Measurements from ENCODE around the gene HDGFL3. TPM values are rescaled to one million over a fixed set of nuclear protein-coding genes. Genes with fewer than 3 reads are reported as not detected.
A peak's percentile ranks its signal among the peaks of the same experiment; 100 is the strongest.
"Not testable (repeated sequence)": the region's sequence is repeated elsewhere in the genome, so short reads cannot be mapped to it uniquely, and the experiment has no call there.

The HDGFL3 gene
- polyA plus RNA-seq: 10 to 100 TPM in 2 of 3 donors, 1 to 10 TPM in 1; 6.8 to 21.6 (median 10.6) TPM

DNA sequence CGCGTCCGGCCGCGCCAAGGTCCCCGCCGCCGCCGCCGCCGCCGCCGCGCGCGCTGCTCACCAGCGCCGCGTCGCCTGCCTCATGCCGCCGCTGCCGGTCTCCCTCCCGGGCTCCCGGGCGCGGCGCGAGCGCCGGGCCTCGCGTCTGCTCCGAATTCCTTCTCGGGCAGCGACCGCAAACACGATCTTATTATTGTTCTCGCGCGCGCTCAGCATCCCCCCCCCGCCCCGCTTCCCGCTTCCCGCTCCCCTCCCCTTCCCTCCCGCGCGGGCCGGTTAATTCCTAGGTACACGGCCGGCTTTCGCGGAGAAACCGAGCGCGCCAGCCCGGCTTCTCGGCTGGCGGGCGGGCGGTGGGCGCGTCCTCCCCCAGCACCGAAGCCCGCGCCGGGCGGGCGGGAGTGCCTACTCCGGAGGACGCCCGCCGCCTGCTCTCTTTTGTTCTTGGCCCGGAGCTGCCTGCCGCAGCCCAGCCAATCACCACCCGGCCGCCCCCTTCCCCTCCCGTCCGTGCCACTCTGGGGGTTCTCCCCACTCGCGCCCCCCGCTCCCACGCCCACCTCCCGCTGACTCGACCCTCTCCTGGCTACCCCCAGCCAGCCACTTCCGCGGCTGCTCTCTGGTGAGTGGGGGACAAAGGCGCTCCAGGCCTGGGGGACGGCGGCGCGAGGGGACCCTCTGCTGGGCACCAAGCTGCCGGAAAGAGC is at the start of gene HDGFL3:
Gene HDGFL3 (minus strand): TSS at position 164 of the 707 bp plus-strand sequence. CDS start 409 bp downstream, outside the sequence.
- peak within 1 kb of the TSS; percentile 72 to 92 (median 86) for H3K27ac Mint-ChIP-seq
- H3K27me3 Mint-ChIP-seq (ENCODE audit: low read depth in 3 of 3): peaks cover 0 to 6% (median 5%) of the 10 kb centered on the region in 3 donors
- peaks cover 0 to 3% (median 0%) of the 10 kb centered on the region in 3 donors for H3K36me3 Mint-ChIP-seq
- H3K9me3 Mint-ChIP-seq: no peaks in the 10 kb centered on the region
- DNase-seq: peak; percentile 35 to 46 (median 43)
- peaks cover 9 to 10% of the 10 kb centered on the region in 2 donors for H3K4me1 Mint-ChIP-seq
- peak within 1 kb of the TSS; percentile 94 to 98 (median 95) for H3K4me3 Mint-ChIP-seq

DNA sequence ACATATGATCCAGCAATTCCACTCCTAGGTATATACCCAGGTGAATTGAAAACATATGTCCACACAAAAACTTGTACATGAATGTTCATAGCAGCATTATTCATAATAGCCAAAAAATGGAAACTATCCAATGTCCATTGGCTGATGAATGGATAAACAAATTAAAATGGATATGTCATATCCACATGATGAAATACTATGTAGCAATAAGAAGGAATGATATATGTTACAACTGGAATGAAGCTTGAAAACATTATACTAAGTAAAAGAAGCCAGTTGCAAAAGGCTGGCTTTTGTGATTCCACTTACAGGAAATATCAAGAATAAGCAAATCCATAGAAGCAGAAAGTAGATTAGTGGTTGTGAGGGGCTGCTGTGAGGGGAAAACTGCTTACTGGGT is 43.2 kb upstream of the HDGFL3 start:
- DNase-seq: no peak
- Mint-ChIP-seq H3K27me3 (ENCODE audit: low read depth in 3 of 3) (peaks cover 2 to 15% (median 7%) of the 10 kb centered on the region in 3 donors), H3K4me3 (no peak overlapping the region), H3K9me3 (no peaks in the 10 kb centered on the region), H3K36me3 (no peaks in the 10 kb centered on the region), H3K27ac (no peak overlapping the region), H3K4me1 (no peaks in the 10 kb centered on the region)

DNA sequence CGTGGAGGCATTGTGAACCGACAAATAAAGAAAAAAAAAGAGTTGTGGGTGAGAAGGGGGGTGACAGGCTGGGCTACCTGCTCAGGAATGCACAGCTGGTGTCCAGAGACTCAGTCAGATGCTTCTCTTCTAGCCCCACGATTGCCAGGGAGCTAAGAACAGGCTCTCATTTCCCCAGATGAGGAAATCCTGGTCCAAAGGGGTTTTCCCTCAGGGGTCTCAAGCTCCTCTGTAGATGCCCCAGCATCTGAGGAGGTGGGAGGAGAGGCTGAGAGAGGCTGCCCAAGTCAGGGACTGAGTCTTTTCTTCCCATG is 41.4 kb upstream of the HDGFL3 start:
- H3K27me3 Mint-ChIP-seq (ENCODE audit: low read depth in 3 of 3): peaks cover 2 to 15% (median 7%) of the 10 kb centered on the region in 3 donors
- DNase-seq: no peak
- H3K4me3 Mint-ChIP-seq: no peak overlapping the region
- no peaks in the 10 kb centered on the region for H3K36me3 Mint-ChIP-seq
- H3K9me3 Mint-ChIP-seq: no peaks in the 10 kb centered on the region
- no peak overlapping the region for H3K27ac Mint-ChIP-seq
- H3K4me1 Mint-ChIP-seq: no peaks in the 10 kb centered on the region

DNA sequence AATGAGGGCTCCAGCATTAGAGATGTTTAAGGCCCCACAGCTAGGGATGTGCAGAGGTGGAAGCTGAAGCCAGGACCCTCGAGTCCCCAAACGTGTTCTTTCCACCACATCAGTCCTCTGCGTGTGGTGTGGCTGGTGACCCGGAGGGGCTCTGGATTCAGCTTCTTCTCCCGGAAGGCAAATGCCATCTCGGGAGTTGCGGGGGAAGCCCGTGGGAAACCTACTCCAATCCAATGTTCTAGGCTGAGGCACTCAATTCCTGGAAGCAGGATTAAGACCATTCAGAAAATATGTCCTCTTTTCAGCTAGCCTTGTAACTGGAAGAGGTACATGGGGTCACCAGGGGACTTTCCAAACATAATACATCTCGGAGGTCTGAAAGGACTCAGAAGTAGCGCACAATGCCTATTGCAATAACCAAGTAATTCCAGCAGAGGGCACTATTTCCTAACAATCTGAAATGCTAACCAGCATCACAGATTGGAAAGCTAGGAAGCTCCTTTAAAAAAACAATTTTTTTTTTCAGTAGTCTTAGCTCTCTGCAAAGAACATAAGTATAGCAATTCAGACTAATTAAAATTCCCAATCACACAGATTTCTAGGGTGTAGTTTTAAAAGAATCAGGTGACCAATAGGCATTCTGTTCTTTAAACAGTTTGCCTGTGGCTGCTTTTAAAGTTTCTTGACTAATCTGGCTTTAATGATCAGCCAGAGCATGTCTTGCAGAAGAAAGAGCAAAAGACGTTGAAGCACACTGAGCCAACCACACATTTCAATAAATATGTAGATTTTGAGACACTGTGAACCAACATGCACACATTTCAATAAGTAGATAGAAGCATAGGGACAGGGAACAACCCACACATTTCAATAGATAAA is 40.8 kb upstream of the HDGFL3 start:
- H3K27ac Mint-ChIP-seq: no peak overlapping the region
- no peak overlapping the region for H3K4me3 Mint-ChIP-seq
- DNase-seq: peak; percentile 13 to 44 (median 32)
- no peaks in the 10 kb centered on the region for H3K36me3 Mint-ChIP-seq
- no peaks in the 10 kb centered on the region for H3K9me3 Mint-ChIP-seq
- H3K27me3 Mint-ChIP-seq (ENCODE audit: low read depth in 3 of 3): peaks cover 2 to 15% (median 7%) of the 10 kb centered on the region in 3 donors
- no peaks in the 10 kb centered on the region for H3K4me1 Mint-ChIP-seq

DNA sequence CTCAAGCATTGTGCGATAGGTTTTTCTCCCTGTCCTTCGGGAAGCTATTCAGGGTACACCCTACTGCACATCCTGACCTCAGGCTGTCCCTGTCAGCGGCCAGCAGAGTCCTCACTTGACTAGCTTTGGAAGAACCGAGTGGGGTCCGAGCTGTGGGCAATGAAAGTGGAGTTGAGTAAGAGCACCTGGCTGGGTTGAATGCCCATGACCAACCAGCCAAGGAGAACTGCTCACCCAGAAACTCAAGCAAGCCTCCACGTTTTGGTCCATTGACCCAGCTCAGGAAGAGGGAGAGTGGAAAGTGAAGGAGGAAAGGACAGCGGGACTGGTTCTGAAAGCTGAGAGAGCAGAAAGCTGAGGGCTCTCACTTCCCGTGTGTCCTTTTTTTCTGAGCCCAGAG is 36.0 kb upstream of the HDGFL3 start:
- H3K27me3 Mint-ChIP-seq (ENCODE audit: low read depth in 3 of 3): peaks cover 2 to 13% (median 2%) of the 10 kb centered on the region in 3 donors
- no peak for DNase-seq
- H3K4me1 Mint-ChIP-seq: no peaks in the 10 kb centered on the region
- H3K9me3 Mint-ChIP-seq: peaks cover 0 to under 1% (median 0%) of the 10 kb centered on the region in 6 donors
- no peak overlapping the region for H3K27ac Mint-ChIP-seq
- H3K4me3 Mint-ChIP-seq: no peak overlapping the region
- H3K36me3 Mint-ChIP-seq: no peaks in the 10 kb centered on the region

DNA sequence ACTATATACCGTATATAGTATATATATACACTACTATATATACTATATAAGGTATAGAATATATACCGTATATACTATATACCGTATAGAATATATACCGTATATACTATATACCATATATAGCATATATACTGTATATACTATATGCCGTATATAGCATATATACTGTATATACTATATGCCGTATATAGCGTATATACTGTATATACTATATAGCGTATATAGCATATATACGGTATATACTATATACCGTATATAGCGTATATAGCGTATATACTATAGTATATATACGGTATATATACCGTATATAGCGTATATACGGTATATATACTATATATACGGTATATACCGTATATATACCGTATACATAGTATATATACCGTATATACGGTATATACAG is 22.6 kb upstream of the HDGFL3 start:
- Mint-ChIP-seq H3K9me3 (no peaks in the 10 kb centered on the region), H3K4me3 (no peak overlapping the region), H3K27ac (no peak overlapping the region), H3K4me1 (no peaks in the 10 kb centered on the region), H3K36me3 (no peaks in the 10 kb centered on the region), H3K27me3 (ENCODE audit: low read depth in 3 of 3) (peaks cover 2 to 14% (median 3%) of the 10 kb centered on the region in 3 donors)
- DNase-seq: no peak

DNA sequence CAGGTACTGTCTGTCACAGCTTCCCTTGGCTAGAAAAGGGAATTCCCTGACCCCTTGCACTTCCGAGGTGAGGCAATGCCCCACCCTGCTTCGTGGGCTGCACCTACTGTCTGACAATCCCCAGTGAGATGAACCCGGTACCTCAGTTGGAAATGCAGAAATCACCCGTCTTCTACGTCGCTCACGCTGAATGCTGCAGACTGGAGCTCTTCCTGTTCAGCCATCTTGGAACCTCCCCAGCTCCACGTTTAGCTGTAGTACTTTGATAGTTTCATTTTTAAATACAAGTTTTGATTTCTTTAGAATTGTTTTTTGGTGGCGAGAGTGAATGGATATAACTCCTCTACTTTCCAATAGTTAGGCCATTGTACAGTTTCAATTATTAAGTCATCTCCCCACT is 17.8 kb upstream of the HDGFL3 start:
- no peak for DNase-seq
- H3K9me3 Mint-ChIP-seq: peaks cover 0 to 2% (median 0%) of the 10 kb centered on the region in 6 donors
- H3K27me3 Mint-ChIP-seq (ENCODE audit: low read depth in 3 of 3): peaks cover 2 to 9% (median 6%) of the 10 kb centered on the region in 3 donors
- H3K27ac Mint-ChIP-seq: no peak overlapping the region
- H3K36me3 Mint-ChIP-seq: no peaks in the 10 kb centered on the region
- H3K4me1 Mint-ChIP-seq: no peaks in the 10 kb centered on the region
- no peak overlapping the region for H3K4me3 Mint-ChIP-seq

DNA sequence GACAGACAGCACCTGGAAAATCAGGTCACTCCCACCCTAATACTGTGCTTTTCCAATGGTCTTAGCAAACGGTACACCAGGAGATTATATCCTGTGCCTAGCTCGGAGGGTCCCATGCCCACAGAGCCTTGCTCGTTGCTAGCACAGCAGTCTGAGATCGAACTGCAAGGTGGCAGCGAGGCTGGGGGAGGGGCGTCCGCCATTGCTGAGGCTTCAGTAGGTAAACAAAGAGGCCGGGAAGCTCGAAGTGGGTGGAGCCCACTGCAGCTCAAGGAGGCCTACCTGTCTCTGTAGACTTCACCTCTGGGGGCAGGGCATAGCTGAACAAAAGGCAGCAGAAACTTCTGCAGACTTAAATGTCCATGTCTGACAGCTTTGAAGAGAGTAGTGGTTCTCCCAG is 14.2 kb upstream of the HDGFL3 start:
- not testable (repeated sequence) for H3K4me3 Mint-ChIP-seq; H3K36me3 Mint-ChIP-seq; H3K4me1 Mint-ChIP-seq; DNase-seq; H3K9me3 Mint-ChIP-seq; H3K27me3 Mint-ChIP-seq (ENCODE audit: low read depth in 3 of 3); H3K27ac Mint-ChIP-seq

DNA sequence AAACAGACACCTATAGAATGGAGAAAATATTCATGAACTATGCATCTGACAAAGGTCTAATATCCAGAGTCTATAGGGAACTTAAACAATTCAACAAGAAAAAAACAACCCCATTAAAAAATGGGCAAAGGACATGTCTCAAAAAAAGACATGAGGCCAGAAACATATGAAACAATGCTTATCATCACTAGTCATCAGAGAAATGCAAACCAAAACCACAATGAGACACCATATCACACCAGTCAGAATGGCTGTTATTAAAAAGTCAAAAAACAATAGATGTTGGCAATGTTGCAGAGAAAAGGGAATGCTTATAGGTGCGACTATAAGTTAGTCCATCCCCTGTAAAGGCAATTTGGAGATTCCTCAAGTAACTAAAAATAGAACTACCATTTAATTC is 11.4 kb upstream of the HDGFL3 start:
- no peak for DNase-seq
- Mint-ChIP-seq H3K27me3 (ENCODE audit: low read depth in 3 of 3) (peaks cover 4 to 8% (median 5%) of the 10 kb centered on the region in 3 donors), H3K36me3 (peaks cover 0 to 3% (median 0%) of the 10 kb centered on the region in 3 donors), H3K9me3 (peaks cover 0 to 3% (median 0%) of the 10 kb centered on the region in 6 donors), H3K4me3 (no peak overlapping the region), H3K27ac (no peak overlapping the region), H3K4me1 (no peaks in the 10 kb centered on the region)

DNA sequence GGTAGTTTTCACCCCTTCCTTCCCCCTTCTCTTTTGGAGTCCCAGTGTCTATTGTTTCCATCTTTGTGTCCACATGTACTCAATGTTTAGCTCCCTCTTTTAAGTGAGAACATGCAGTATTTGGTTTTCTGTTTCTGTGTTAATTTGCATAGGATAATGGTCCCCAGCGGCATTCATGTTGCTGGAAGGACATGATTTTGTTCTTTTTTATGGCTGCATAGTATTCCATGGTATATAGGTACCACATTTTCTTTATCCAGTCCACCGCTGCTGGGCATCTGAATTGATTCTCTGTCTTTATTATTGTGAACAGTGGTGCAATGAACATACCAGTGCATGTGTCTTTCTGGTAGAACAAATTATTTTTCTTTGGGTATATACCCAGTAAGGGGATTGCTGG is 7.7 kb upstream of the HDGFL3 start:
- Mint-ChIP-seq H3K27me3 (ENCODE audit: low read depth in 3 of 3) (peaks cover 0 to 5% (median 4%) of the 10 kb centered on the region in 3 donors), H3K27ac (no peak overlapping the region), H3K36me3 (peaks cover 0 to 3% (median 0%) of the 10 kb centered on the region in 3 donors), H3K4me3 (no peak overlapping the region), H3K9me3 (peaks cover 0 to 1% (median 0%) of the 10 kb centered on the region in 6 donors), H3K4me1 (no peaks in the 10 kb centered on the region)
- DNase-seq: no peak

DNA sequence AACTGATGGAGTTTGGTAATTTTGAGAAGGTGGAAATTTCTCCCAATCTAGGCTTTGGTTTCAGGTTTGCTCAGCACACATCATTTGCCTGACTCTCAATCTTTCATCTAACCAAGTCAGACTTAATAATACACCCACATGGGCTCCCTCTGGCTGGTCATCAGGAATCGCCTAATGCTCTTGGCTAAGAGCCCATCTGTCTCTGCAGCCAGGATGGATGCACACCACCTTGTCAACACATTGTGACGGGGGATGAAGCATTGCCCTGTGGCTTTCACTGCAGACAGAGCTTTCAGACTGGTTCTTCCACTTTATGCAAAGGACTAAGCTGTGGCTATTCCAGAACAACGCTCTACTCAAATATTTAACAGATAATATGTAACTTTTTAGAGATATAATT is 3.0 kb upstream of the HDGFL3 start:
- Mint-ChIP-seq H3K4me1 (peaks cover 9 to 10% of the 10 kb centered on the region in 2 donors), H3K36me3 (peaks cover 0 to 3% (median 3%) of the 10 kb centered on the region in 3 donors), H3K27ac (no peak overlapping the region), H3K9me3 (peaks cover 0 to 1% (median 0%) of the 10 kb centered on the region in 6 donors), H3K4me3 (no peak overlapping the region), H3K27me3 (ENCODE audit: low read depth in 3 of 3) (peaks cover 0 to 9% (median 5%) of the 10 kb centered on the region in 3 donors)
- no peak for DNase-seq

DNA sequence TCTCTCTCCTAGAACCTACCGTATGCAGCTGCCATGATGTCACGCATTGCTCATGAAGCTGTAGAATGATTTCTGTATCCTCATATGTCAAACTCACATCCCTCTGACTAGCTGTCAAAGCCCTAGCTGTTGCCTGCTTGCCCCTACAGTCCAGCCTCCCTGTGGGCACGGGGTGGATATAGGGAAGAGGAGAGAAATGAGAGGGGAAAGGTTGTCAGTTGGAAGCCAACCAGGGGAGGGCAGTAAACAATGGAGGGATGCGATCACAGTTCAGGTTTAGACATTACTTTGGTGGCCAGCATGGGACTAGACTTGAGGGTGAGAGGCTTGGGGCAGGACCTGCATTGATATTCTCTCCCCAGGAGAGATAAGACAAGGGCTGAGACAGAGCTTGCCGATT is 1.7 kb upstream of the HDGFL3 start:
- H3K27me3 Mint-ChIP-seq (ENCODE audit: low read depth in 3 of 3): peaks cover 0 to 9% (median 5%) of the 10 kb centered on the region in 3 donors
- H3K4me1 Mint-ChIP-seq: peaks cover 9 to 10% of the 10 kb centered on the region in 2 donors
- no peak overlapping the region for H3K4me3 Mint-ChIP-seq
- H3K9me3 Mint-ChIP-seq: no peaks in the 10 kb centered on the region
- H3K27ac Mint-ChIP-seq: no peak overlapping the region
- no peak for DNase-seq
- peaks cover 0 to 3% (median 0%) of the 10 kb centered on the region in 3 donors for H3K36me3 Mint-ChIP-seq

DNA sequence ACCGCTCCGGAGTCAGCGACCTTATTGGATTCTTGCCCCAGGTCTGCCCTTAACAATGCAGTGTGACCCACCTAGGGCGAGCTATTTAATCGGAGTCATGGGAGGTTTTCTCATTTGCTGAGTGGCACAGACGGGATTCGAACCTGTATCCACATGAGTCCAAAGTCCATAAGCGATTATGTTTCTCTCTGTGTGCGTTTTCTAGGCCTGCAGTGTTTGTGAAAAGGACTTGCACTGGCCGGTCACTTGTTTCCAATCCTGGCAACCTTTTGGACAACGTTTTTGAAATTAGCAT is 691 bp upstream of the HDGFL3 start:
- Mint-ChIP-seq H3K27me3 (ENCODE audit: low read depth in 3 of 3) (peaks cover 0 to 6% (median 5%) of the 10 kb centered on the region in 3 donors), H3K36me3 (peaks cover 0 to 3% (median 0%) of the 10 kb centered on the region in 3 donors), H3K4me1 (peaks cover 9 to 10% of the 10 kb centered on the region in 2 donors), H3K9me3 (no peaks in the 10 kb centered on the region), H3K4me3 (no peak overlapping the region), H3K27ac (no peak overlapping the region)
- DNase-seq: no peak

DNA sequence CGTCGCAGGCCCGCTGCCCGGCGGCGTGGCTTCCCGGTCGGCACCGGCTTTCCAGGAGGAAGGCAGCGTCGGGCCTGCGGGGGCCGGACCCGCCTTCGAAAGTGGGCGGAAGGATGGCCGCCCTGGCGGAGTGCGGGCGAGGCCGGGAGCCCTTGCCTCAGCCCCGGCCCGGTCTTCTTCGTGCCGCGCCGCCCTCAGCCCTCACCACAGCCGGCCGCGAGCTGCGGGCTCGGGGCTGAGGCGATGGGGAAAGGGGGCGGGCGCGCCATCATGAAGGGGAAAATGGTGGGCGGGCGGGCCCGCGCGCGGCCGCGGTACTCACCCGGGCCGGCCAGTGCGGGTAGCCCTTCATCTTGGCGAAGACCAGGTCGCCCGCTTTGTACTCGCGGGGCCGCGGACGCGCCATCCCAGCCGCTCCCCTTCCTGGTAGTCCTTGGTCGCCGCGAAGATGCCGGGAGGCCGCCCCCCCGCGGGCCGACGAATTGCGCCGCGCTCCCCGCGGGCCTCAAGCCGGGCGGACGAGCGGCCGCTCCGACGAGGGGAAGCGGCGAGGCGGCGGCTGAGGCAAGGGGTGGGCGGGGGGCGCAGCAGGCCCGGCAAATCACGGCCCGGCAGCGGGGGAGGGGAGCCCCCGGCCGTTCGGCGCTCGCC is 489 bp downstream of the HDGFL3 start:
- no peak overlapping the region for H3K27ac Mint-ChIP-seq
- peak; percentile 34 to 45 (median 35) for DNase-seq
- H3K27me3 Mint-ChIP-seq (ENCODE audit: low read depth in 3 of 3): peaks cover 0 to 6% (median 5%) of the 10 kb centered on the region in 3 donors
- H3K9me3 Mint-ChIP-seq: no peaks in the 10 kb centered on the region
- peak overlapping the region in 2 of 5 donors; percentile 5 to 94 for H3K4me3 Mint-ChIP-seq
- peaks cover 9 to 10% of the 10 kb centered on the region in 2 donors for H3K4me1 Mint-ChIP-seq
- H3K36me3 Mint-ChIP-seq: peaks cover 0 to 3% (median 0%) of the 10 kb centered on the region in 3 donors

Measured in immature natural killer cell (primary cell).